Breast epithelium (tissue), 3 donors: ENCODE measurements around the gene AGBL5.

Experiments used
- CTCF ChIP-seq, 3 donors: fragments of 450-650 bp; IDR thresholded peaks; one replicate each; pipeline ENCODE4 v1.5.1; 2016 to 2017; ENCODE audit warnings: antibody characterized with exemption in 3 of 3, mild to moderate bottlenecking in 3 of 3, moderate library complexity in 3 of 3
- POLR2A ChIP-seq: fragments of 450-650 bp; IDR thresholded peaks from one replicate; pipeline ENCODE4 v1.6.1; 2016; ENCODE audit warnings: antibody characterized with exemption, mild to moderate bottlenecking, moderate library complexity
- POLR2AphosphoS5 ChIP-seq, 3 donors: sonication (generic); formaldehyde crosslinking; IDR thresholded peaks; one replicate each; pipeline ENCODE4 v1.6.1; 2017; ENCODE audit warnings: antibody characterized with exemption in 3 of 3

GRCh38 chr2:27042159-27042661, 9.3 kb upstream of the AGBL5 start:
- TF ChIP-seq CTCF (IDR thresholded peaks at IDR 0.05) (no peak), POLR2A (no peak), POLR2AphosphoS5 (IDR thresholded peaks at IDR 0.05) (no peak)
